AG04450 (cell line): ENCODE results near the gene RTN4. TPM values are rescaled to one million over a fixed set of nuclear protein-coding genes. Genes with fewer than 3 reads are reported as not detected.
A peak's percentile ranks its signal among the peaks of the same experiment; 100 is the strongest.

Experiments
- CTCF ChIA-PET: fragments of 300-600, 350-600 bp; formaldehyde crosslinking; extraction: SDS; loops from one replicate; lab custom pipeline; 2022; ENCODE audit warnings: antibody characterized with exemption, inconsistent platforms; lab: Charles Lee
- POLR2A ChIA-PET: fragments of 350-600 bp; formaldehyde crosslinking; extraction: SDS; loops from one replicate; lab custom pipeline; 2021; ENCODE audit warnings: antibody characterized with exemption, inconsistent platforms; lab: Yijun Ruan, JAX
- DNase-seq: peaks from one replicate; pipeline ENCODE4 v3.0.0-alpha.2; 2011; ENCODE audit warnings: low read depth, low spot score
- H3K27ac ChIP-seq: one replicate; pipeline ENCODE4 v1.5.1; 2012; ENCODE audit warnings: low read depth, low read length, control low read depth
- H3K27me3 ChIP-seq: one replicate; pipeline ENCODE4 v1.6.0; 2012; ENCODE audit warnings: low read length; ENCODE audit not compliant: control insufficient read depth, insufficient read depth
- H3K4me3 ChIP-seq: 2 replicates; pipeline ENCODE4 v1.5.1; 2011; ENCODE audit warnings: mild to moderate bottlenecking, low read depth, low read length, control low read depth
- H3K9me3 ChIP-seq: 2 replicates; pipeline ENCODE4 v1.5.1; 2012; ENCODE audit warnings: low read length; ENCODE audit not compliant: control insufficient read depth, insufficient read depth
- CTCF ChIP-seq: IDR thresholded peaks from 2 replicates; pipeline ENCODE4 v1.5.1; 2011; ENCODE audit warnings: low read depth, low read length, control low read depth, inconsistent platforms
- polyA plus RNA-seq: library from polyadenylated mRNA; depleted of rRNA; stranded (reverse); fragments of >200 nt; gene quantifications from 2 replicates; pipeline ENCODE4 v1.2.3, GENCODE V29; 2011

The RTN4 gene
- polyA plus RNA-seq, 1 experiment = 668 TPM

GRCh38 chr2:55003706-55004639, 46.3 kb downstream of the RTN4 start:
- POLR2A ChIA-PET = no interaction called here
- no peak overlapping the region for H3K27ac ChIP-seq
- TF ChIP-seq CTCF = no peak
- CTCF ChIA-PET = interaction anchor here (1.6 to 2.1 kb wide), 2 partner anchors 44 to 165 kb away, joined by 7 to 8 read pairs; no protein-coding TSS in a partner anchor
- no peaks in the 10 kb centered on the region for H3K27me3 ChIP-seq
- H3K4me3 ChIP-seq = no peak overlapping the region
- H3K9me3 ChIP-seq = no peaks in the 10 kb centered on the region
- no peak for DNase-seq

GRCh38 chr2:55001716-55002115, 48.5 kb downstream of the RTN4 start:
- no peak overlapping the region for H3K27ac ChIP-seq
- CTCF ChIA-PET = interaction anchor here (0.6 to 2.1 kb wide), 2 partner anchors 23 to 167 kb away, joined by 3 to 8 read pairs; no protein-coding TSS in a partner anchor
- H3K27me3 ChIP-seq = no peaks in the 10 kb centered on the region
- no peak overlapping the region for H3K4me3 ChIP-seq
- POLR2A ChIA-PET = no interaction called here
- no peak for TF ChIP-seq CTCF
- no peaks in the 10 kb centered on the region for H3K9me3 ChIP-seq
- DNase-seq = no peak

GRCh38 chr2:55000341-55000740, 49.9 kb downstream of the RTN4 start:
- Histone ChIP-seq H3K4me3 (no peak overlapping the region), H3K27me3 (no peaks in the 10 kb centered on the region), H3K27ac (no peak overlapping the region), H3K9me3 (no peaks in the 10 kb centered on the region)
- no peak for TF ChIP-seq CTCF
- no peak for DNase-seq
- POLR2A ChIA-PET = interaction anchor here (0.5 kb wide), 1 partner anchor 21 kb away, joined by 3 read pairs; no protein-coding TSS in a partner anchor
- CTCF ChIA-PET = interaction anchor here (1.0 to 1.2 kb wide), 2 partner anchors 169 to 174 kb away, joined by 3 read pairs; no protein-coding TSS in a partner anchor

- Histone ChIP-seq H3K27ac (no peak overlapping the region), H3K27me3 (no peaks in the 10 kb centered on the region), H3K4me3 (peak overlapping the region; percentile 8; the same call in 1 of the 2 replicates), H3K9me3 (no peaks in the 10 kb centered on the region)
- ChIA-PET CTCF (interaction anchor here (1.0 to 1.3 kb wide), 4 partner anchors 19 to 176 kb away, joined by 3 to 5 read pairs (median 3); no protein-coding TSS in a partner anchor), POLR2A (interaction anchor here (0.5 kb wide), 1 partner anchor 93 kb away, joined by 4 read pairs; no protein-coding TSS in a partner anchor)
- DNase-seq = peak; percentile 32
- TF ChIP-seq CTCF = no peak
Measured at GRCh38 chr2:54999182-54999581, 51.1 kb downstream of the RTN4 start.

- no peak for DNase-seq
- CTCF ChIA-PET = no interaction called here
- no peaks in the 10 kb centered on the region for H3K27me3 ChIP-seq
- no peak overlapping the region for H3K27ac ChIP-seq
- POLR2A ChIA-PET = no interaction called here
- no peaks in the 10 kb centered on the region for H3K9me3 ChIP-seq
- no peak overlapping the region for H3K4me3 ChIP-seq
- TF ChIP-seq CTCF = peak; percentile 16; the same call in 1 of the 2 replicates
Measured at GRCh38 chr2:54997826-54998225, 52.4 kb downstream of the RTN4 start.
